ENCODE measurements around the gene JAK2. TPM values are rescaled to one million over a fixed set of nuclear protein-coding genes. Genes with fewer than 3 reads are reported as not detected.
A peak's percentile ranks its signal among the peaks of the same experiment; 100 is the strongest.

Gene JAK2
- total RNA-seq, 1 donor from 2014 or later: 15.8 TPM

DNA sequence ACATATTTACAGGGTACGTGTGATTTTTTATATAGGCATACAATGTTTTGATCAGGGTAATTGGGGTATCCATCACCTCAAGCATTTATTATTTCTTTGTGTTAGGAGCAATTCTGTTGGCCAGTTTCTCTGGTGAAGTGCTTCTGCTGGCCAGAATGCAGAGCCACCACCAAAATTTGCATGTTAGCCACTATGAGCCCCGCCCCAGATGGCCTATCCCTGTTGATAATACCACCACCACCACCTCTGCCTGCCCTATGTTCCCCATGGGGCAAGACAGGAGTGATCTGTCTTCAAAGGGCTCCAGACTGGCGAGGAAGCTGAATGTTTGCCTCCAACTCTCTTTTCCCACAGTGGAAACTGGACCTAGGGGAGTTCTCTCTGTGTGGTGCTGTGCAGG lies 26.0 kb upstream of the JAK2 start:
- Mint-ChIP-seq H3K27me3 (ENCODE audit: low read depth) (no peaks in the 10 kb centered on the region), H3K4me3 (ENCODE audit: unreplicated experiment) (no peak overlapping the region), H3K9me3 (ENCODE audit: low read depth) (peaks cover 7% of the 10 kb centered on the region), H3K36me3 (ENCODE audit: low read depth) (no peaks in the 10 kb centered on the region), H3K4me1 (ENCODE audit: low read depth) (peaks cover 33% of the 10 kb centered on the region), H3K27ac (ENCODE audit: unreplicated experiment) (peak overlapping the region; percentile 9)
- no peak for DNase-seq (ENCODE audit: low spot score)
- TF ChIP-seq, protein P1, sequence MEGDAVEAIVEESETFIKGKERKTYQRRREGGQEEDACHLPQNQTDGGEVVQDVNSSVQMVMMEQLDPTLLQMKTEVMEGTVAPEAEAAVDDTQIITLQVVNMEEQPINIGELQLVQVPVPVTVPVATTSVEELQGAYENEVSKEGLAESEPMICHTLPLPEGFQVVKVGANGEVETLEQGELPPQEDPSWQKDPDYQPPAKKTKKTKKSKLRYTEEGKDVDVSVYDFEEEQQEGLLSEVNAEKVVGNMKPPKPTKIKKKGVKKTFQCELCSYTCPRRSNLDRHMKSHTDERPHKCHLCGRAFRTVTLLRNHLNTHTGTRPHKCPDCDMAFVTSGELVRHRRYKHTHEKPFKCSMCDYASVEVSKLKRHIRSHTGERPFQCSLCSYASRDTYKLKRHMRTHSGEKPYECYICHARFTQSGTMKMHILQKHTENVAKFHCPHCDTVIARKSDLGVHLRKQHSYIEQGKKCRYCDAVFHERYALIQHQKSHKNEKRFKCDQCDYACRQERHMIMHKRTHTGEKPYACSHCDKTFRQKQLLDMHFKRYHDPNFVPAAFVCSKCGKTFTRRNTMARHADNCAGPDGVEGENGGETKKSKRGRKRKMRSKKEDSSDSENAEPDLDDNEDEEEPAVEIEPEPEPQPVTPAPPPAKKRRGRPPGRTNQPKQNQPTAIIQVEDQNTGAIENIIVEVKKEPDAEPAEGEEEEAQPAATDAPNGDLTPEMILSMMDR (IDR thresholded peaks at IDR 0.05): no peak

DNA sequence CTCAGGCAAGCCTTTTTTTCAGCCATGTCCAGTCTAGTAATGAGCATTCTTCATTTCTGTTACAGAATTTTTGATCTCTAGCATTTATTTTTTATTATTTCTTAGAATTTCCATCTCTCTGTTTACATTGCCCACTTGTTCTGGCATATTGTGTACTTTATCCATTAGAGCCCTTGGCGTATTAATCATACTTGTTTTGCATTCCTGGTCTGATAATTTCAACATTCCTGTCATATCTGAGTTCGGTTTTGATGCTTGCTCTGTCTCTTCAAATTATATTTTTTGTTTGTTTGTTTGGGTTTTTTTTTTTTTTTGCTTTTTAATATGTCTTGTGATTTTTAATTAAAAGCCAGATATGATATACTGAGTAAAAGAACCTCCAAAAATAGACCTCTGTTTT lies 23.0 kb upstream of the JAK2 start:
- Mint-ChIP-seq H3K27me3 (ENCODE audit: low read depth) (no peaks in the 10 kb centered on the region), H3K27ac (ENCODE audit: unreplicated experiment) (no peak overlapping the region), H3K36me3 (ENCODE audit: low read depth) (no peaks in the 10 kb centered on the region), H3K4me3 (ENCODE audit: unreplicated experiment) (no peak overlapping the region), H3K4me1 (ENCODE audit: low read depth) (peaks cover 33% of the 10 kb centered on the region), H3K9me3 (ENCODE audit: low read depth) (peaks cover 3% of the 10 kb centered on the region)
- no peak for DNase-seq (ENCODE audit: low spot score)
- TF ChIP-seq, protein P1 (IDR thresholded peaks at IDR 0.05): no peak

DNA sequence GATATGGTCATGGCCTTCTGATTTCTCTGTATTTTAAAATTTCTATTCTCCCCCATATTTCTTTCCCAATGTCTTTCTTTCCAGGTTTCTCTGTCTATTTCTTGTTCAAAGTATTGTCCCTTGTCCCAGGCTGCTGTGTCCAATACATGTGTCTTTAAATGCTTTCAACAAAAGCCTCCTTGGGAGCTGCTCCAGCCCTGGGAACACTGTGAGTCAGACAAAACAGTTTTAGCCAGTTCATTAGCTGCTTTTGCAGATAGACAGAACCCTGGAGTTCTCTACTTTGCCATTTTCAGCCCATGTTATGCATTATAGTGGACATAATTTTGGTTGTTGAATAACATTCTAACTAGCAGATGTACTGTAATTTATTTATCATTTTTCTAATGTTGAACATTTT lies 20.5 kb upstream of the JAK2 start:
- TF ChIP-seq, protein P1 (IDR thresholded peaks at IDR 0.05): no peak
- no peak for DNase-seq (ENCODE audit: low spot score)
- Mint-ChIP-seq H3K9me3 (ENCODE audit: low read depth) (peaks cover 3% of the 10 kb centered on the region), H3K4me1 (ENCODE audit: low read depth) (peaks cover 35% of the 10 kb centered on the region), H3K36me3 (ENCODE audit: low read depth) (no peaks in the 10 kb centered on the region), H3K27ac (ENCODE audit: unreplicated experiment) (peak overlapping the region; percentile 62), H3K4me3 (ENCODE audit: unreplicated experiment) (no peak overlapping the region), H3K27me3 (ENCODE audit: low read depth) (no peaks in the 10 kb centered on the region)

DNA sequence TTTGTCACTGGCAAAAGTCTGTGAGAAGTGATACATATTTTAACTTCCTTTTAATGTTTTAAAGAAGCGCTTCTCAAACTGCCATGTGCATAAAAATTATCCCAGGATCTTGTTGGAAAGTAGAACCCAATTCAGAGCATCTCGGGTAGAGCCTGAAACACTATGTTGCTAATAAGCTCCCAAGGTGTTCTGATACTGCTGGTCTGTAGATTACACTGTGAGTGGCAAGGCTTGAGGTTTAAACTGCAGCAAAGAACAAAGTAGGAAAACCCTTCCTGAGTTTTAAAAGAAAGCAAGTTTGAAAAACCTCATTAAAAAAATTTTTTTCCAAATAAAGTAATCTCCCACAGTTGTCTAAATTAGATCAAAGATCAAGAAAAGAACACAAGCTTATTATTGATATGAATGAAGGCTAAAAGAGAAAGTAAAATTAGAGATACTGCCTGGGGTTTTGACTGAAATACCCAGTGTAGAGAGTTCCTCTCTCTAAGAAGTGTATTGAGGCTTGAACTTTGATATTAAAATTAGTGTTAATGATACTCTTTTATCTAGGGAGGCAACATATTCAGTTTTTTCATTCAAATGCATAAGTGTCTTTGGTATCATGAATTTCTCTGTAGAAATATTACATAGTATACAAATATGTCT lies 19.8 kb upstream of the JAK2 start:
- Mint-ChIP-seq H3K4me3 (ENCODE audit: unreplicated experiment) (no peak overlapping the region), H3K27ac (ENCODE audit: unreplicated experiment) (no peak overlapping the region), H3K27me3 (ENCODE audit: low read depth) (no peaks in the 10 kb centered on the region), H3K36me3 (ENCODE audit: low read depth) (no peaks in the 10 kb centered on the region), H3K4me1 (ENCODE audit: low read depth) (peaks cover 34% of the 10 kb centered on the region), H3K9me3 (ENCODE audit: low read depth) (peaks cover 3% of the 10 kb centered on the region)
- TF ChIP-seq, protein P1 (IDR thresholded peaks at IDR 0.05): no peak
- no peak for DNase-seq (ENCODE audit: low spot score)

DNA sequence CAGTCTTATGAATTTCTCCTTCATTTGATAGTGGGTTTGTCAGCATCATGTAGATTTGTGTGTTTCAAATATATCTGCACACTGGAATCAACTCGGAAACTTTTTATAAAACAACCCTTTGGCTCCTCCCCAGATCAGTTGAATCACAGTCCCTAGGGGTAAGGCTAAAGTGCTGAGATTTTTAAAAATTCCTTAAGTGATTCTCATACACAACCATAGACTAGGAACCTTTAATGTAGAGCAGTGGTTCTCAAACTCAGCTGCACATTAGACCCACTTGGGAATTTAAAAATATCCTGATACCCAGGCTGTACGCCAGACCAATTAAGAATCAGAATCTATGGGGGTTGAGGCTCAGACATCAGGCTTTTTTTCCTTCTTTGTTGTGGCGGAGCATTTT lies 17.5 kb upstream of the JAK2 start:
- H3K27ac Mint-ChIP-seq (ENCODE audit: unreplicated experiment): no peak overlapping the region
- peaks cover 3% of the 10 kb centered on the region for H3K9me3 Mint-ChIP-seq (ENCODE audit: low read depth)
- no peak for DNase-seq (ENCODE audit: low spot score)
- no peaks in the 10 kb centered on the region for H3K27me3 Mint-ChIP-seq (ENCODE audit: low read depth)
- TF ChIP-seq, protein P1 (IDR thresholded peaks at IDR 0.05): no peak
- no peaks in the 10 kb centered on the region for H3K36me3 Mint-ChIP-seq (ENCODE audit: low read depth)
- H3K4me1 Mint-ChIP-seq (ENCODE audit: low read depth): peaks cover 27% of the 10 kb centered on the region
- H3K4me3 Mint-ChIP-seq (ENCODE audit: unreplicated experiment): no peak overlapping the region
